ENCODE results near the gene PARVG. TPM values are rescaled to one million over a fixed set of nuclear protein-coding genes. Genes with fewer than 3 reads are reported as not detected.
A peak's percentile ranks its signal among the peaks of the same experiment; 100 is the strongest.

Gene PARVG, protein sequence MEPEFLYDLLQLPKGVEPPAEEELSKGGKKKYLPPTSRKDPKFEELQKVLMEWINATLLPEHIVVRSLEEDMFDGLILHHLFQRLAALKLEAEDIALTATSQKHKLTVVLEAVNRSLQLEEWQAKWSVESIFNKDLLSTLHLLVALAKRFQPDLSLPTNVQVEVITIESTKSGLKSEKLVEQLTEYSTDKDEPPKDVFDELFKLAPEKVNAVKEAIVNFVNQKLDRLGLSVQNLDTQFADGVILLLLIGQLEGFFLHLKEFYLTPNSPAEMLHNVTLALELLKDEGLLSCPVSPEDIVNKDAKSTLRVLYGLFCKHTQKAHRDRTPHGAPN
- 0.15 to 0.27 TPM in 2 of 3 replicates, not detected in the other for total RNA-seq
- long read RNA-seq, result 0 reads

DNA sequence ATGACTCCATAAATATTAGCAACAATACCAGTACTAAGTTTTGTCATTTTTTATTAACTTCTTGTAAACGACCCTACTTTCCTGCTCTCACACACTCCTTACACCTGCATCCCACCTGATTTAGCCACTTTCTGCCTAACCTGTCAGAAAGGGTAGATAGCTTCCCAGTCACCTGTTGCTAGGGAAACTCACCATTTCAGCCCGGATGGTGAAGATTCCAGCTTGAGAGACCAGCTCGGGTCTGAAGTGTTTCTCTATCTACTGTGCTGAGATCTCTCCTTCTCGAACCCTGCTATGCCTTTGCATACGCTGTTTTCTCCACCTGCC, at the start of gene PARVG:
TSS of gene PARVG (plus strand) at position 220 of the 327 bp plus-strand sequence. CDS start 2,405 bp downstream, outside the sequence.
- H3K4me1 Mint-ChIP-seq (ENCODE audit: low read depth), result peaks cover 11% of the 10 kb centered on the region
- H3K4me3 Mint-ChIP-seq (ENCODE audit: unreplicated experiment), result no peak within 1 kb of the TSS
- no peaks in the 10 kb centered on the region for H3K9me3 Mint-ChIP-seq (ENCODE audit: low read depth)
- no peak for DNase-seq (ENCODE audit: low spot score)
- H3K27me3 Mint-ChIP-seq (ENCODE audit: low read depth), result peaks cover 9% of the 10 kb centered on the region
- no peak within 1 kb of the TSS for H3K27ac Mint-ChIP-seq (ENCODE audit: unreplicated experiment)
- H3K36me3 Mint-ChIP-seq (ENCODE audit: low read depth), result no peaks in the 10 kb centered on the region
- TF ChIP-seq, protein P1, sequence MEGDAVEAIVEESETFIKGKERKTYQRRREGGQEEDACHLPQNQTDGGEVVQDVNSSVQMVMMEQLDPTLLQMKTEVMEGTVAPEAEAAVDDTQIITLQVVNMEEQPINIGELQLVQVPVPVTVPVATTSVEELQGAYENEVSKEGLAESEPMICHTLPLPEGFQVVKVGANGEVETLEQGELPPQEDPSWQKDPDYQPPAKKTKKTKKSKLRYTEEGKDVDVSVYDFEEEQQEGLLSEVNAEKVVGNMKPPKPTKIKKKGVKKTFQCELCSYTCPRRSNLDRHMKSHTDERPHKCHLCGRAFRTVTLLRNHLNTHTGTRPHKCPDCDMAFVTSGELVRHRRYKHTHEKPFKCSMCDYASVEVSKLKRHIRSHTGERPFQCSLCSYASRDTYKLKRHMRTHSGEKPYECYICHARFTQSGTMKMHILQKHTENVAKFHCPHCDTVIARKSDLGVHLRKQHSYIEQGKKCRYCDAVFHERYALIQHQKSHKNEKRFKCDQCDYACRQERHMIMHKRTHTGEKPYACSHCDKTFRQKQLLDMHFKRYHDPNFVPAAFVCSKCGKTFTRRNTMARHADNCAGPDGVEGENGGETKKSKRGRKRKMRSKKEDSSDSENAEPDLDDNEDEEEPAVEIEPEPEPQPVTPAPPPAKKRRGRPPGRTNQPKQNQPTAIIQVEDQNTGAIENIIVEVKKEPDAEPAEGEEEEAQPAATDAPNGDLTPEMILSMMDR (IDR thresholded peaks at IDR 0.05), result no peak

DNA sequence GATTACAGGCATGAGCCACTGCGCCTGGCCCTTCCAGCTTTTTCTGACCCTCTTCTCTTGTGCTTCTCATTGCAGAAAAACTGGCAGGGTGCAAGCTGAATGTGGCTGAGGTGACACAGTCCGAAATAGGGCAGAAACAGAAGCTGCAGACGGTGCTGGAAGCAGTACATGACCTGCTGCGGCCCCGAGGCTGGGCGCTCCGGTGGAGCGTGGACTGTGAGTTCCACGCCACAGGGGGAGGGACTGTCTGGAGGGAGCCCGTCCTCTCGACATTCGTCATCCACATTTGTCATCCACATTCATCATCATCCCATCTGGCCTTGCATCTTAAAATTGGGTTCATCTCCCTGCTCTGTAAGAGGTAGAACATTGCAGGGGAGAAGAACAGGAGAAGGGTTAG, 49.3 kb upstream of the PARVG start:
- peaks cover 30% of the 10 kb centered on the region for H3K36me3 Mint-ChIP-seq (ENCODE audit: low read depth)
- H3K4me3 Mint-ChIP-seq (ENCODE audit: unreplicated experiment), result no peak overlapping the region
- no peaks in the 10 kb centered on the region for H3K27me3 Mint-ChIP-seq (ENCODE audit: low read depth)
- peaks cover 13% of the 10 kb centered on the region for H3K9me3 Mint-ChIP-seq (ENCODE audit: low read depth)
- DNase-seq (ENCODE audit: low spot score), result no peak
- TF ChIP-seq, protein P1 (IDR thresholded peaks at IDR 0.05), result no peak
- no peaks in the 10 kb centered on the region for H3K4me1 Mint-ChIP-seq (ENCODE audit: low read depth)
- no peak overlapping the region for H3K27ac Mint-ChIP-seq (ENCODE audit: unreplicated experiment)

DNA sequence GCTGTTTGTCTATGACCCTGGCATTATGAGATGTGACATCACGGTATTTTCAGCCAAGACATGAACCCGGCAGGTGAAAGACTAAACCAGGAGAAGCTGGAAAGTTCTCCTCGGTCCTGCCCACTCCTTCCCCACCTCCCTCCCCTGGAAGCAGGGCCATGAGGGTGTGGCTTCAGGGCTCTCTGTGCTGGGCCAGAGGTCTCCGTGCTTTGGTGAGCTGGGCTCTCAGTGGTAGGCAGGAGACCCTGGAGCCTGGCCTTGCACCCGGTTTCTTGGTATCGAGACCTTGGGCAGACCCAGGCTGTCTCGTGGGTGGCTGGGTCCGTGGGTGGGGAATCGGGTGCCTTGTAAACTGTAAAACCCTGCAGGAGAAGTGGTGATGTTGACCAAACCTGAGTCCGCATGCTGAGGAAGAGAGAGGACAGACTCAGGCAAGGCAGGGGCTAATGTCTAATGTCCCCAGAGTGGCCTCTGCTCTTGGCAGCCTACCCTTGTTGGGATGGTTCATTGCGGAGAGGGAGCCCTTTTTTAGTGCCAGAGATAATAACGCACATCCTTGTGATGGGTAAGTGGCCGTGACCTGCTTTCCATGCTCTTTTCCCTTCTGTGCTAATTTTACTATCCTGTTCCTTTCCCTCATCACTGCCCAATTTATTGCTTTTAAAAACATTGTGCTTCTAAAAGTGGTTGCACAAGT, 48.6 kb upstream of the PARVG start:
- TF ChIP-seq, protein P1 (IDR thresholded peaks at IDR 0.05), result no peak
- no peaks in the 10 kb centered on the region for H3K4me1 Mint-ChIP-seq (ENCODE audit: low read depth)
- H3K27ac Mint-ChIP-seq (ENCODE audit: unreplicated experiment), result no peak overlapping the region
- peaks cover 30% of the 10 kb centered on the region for H3K36me3 Mint-ChIP-seq (ENCODE audit: low read depth)
- peaks cover 9% of the 10 kb centered on the region for H3K9me3 Mint-ChIP-seq (ENCODE audit: low read depth)
- DNase-seq (ENCODE audit: low spot score), result peak; percentile 54
- no peaks in the 10 kb centered on the region for H3K27me3 Mint-ChIP-seq (ENCODE audit: low read depth)
- H3K4me3 Mint-ChIP-seq (ENCODE audit: unreplicated experiment), result no peak overlapping the region

DNA sequence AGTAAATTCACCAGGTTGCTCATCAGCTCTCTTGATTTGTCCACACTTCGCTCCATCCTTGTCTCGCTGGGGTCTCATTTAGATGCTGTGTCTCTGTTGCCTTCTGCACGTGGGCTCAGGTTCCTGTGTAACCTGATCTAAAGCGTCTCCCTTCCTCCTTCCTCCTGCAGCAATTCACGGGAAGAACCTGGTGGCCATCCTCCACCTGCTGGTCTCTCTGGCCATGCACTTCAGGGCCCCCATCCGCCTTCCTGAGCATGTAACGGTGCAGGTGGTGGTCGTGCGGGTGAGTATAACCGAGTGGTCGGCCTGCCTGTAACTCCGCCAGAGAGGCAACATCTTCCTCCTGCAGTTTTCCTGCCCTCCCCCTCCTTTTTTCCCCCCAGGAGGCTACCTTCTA, 48.0 kb upstream of the PARVG start:
- H3K27me3 Mint-ChIP-seq (ENCODE audit: low read depth), result no peaks in the 10 kb centered on the region
- TF ChIP-seq, protein P1 (IDR thresholded peaks at IDR 0.05), result no peak
- H3K4me3 Mint-ChIP-seq (ENCODE audit: unreplicated experiment), result no peak overlapping the region
- no peaks in the 10 kb centered on the region for H3K4me1 Mint-ChIP-seq (ENCODE audit: low read depth)
- DNase-seq (ENCODE audit: low spot score), result no peak
- peaks cover 29% of the 10 kb centered on the region for H3K36me3 Mint-ChIP-seq (ENCODE audit: low read depth)
- no peak overlapping the region for H3K27ac Mint-ChIP-seq (ENCODE audit: unreplicated experiment)
- peaks cover 9% of the 10 kb centered on the region for H3K9me3 Mint-ChIP-seq (ENCODE audit: low read depth)

DNA sequence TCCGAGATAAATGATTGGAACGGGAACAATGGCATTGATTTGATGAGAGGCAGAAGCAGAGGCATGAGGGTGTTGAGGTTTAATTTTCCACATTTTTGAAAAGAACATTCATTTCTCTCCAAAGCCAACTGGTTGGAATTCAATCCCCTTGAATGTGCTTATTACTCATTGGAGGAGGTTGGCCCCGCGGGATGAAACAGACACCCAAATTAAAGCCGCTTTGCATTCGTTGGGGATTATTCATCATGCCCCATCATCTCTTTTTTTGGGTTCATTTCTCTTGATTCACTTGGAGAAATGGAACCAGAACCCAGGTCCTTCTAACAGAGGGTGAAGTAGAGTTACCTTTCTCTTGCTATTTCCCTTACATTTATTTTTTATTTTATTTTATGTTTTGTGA, 47.6 kb upstream of the PARVG start:
- H3K4me1 Mint-ChIP-seq (ENCODE audit: low read depth), result no peaks in the 10 kb centered on the region
- peaks cover 11% of the 10 kb centered on the region for H3K9me3 Mint-ChIP-seq (ENCODE audit: low read depth)
- TF ChIP-seq, protein P1 (IDR thresholded peaks at IDR 0.05), result no peak
- no peak overlapping the region for H3K4me3 Mint-ChIP-seq (ENCODE audit: unreplicated experiment)
- no peak overlapping the region for H3K27ac Mint-ChIP-seq (ENCODE audit: unreplicated experiment)
- no peaks in the 10 kb centered on the region for H3K27me3 Mint-ChIP-seq (ENCODE audit: low read depth)
- H3K36me3 Mint-ChIP-seq (ENCODE audit: low read depth), result peaks cover 31% of the 10 kb centered on the region
- no peak for DNase-seq (ENCODE audit: low spot score)
